HG02938 (cell line): ENCODE data around the gene NKAIN2.

Experiments
- ATAC-seq: cut with Tn5 transposase; IDR thresholded peaks from one replicate; pipeline ENCODE4 v1.9.1; 2021; ENCODE audit warnings: mild to moderate bottlenecking, moderate library complexity; ENCODE audit not compliant: unreplicated experiment

The NKAIN2 gene

DNA sequence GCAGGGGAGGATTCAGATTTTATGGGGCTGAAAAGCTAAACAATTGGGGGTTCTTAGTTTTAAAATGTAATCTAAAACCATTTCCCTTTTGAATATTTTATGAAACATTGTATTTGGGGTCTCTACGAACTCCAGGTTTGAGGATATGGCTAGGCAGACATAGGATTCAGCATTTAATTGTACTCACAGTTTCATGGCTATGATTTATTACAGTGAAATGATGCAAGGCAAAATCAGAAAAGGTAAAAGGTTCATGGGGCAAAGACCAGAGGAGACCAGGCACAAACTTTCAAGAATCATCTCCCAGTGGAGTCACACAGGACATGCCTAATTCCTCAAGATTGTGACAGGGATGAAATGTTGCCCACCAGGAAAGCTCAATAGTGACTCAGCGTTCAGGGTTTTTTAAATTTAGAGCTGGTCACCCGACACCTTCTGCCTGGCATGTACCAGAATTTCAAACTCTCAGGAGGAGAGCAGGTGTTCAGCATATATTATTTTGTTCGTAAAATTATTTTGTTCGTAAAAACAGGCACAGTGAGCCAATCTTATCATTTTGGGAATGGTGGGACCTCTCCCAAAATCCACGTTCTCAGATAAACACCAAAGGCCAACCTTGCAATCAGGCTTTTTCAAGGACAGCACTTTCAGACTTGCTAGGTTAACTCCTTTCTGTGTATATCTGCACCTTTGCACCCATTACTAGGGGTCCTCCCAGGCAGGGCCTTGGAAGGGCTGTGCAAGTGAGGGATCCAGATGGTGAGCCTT is 270.3 kb downstream of the NKAIN2 start:
- no peak for ATAC-seq

DNA sequence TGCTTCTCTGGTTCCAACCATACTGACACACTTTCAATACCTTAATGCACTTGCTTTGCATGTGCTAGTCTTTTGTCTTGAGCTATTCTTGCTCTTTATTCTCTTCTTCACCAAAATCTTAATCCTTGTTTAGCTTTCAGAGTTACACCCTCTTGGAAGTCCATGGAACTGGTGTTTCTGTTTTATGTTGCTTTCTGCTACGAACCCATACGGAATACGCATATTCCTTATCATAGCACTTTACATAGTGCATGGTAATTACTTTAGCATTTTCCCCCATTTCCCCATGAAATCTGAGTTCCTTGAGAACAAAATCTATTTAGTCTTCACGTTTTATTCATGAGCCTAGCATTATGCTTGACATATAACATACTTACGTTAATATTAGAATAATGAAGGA is 270.9 kb downstream of the NKAIN2 start:
- ATAC-seq = no peak

DNA sequence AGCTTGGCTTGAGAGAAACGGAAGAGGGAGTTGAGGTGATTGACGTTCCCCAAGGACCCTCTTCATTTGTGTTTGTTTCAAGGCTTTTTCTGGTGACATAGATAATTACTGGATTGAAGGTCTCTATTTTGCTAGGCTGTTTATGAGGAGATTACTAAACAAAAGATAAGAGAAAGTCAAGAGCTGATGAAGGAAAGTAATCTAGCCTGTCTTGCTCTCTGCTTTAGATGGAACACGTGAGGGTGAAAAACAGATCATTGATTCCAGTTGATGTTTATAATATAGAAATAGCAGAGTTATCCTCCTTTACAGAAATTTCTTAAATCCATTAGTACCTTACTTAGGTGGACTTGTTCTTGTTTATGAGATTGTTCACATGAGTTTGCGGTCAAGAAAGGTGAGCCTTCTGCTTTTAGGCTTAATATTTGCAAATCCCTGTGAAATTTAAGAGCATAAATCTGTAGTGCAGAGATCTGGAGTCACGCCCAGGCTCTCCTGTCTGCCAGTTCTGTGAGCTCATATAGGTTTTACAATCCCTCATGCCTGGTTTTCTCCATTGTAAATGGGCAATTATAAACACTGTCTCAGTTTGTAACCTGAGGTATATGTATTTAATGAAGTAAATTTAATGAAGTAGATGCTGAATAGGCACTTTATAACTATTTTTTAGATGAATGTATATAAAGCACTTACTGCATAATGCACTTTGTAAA is 272.8 kb downstream of the NKAIN2 start:
- ATAC-seq = no peak

- no peak for ATAC-seq
These were observed 274.5 kb downstream of the NKAIN2 start for GRCh38 chr6:124078169-124078568.

DNA sequence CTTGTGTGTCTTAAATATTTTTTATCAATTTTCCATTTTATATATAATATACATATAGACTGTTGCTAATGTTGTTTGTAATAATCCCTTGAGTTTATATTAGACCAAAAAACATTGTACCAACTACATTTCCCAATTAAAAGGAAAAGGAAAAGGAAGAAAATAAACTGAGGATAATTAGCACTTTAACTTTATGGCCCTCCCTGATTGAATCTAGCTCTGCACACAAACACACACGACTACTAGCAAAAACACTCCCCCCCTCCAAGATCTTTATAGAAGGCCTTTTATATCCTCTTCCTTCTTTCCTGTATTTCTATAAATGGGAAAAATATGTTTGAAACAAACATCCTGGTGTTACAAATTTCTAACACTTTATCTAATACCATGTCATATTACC is 276.8 kb downstream of the NKAIN2 start:
- no peak for ATAC-seq

DNA sequence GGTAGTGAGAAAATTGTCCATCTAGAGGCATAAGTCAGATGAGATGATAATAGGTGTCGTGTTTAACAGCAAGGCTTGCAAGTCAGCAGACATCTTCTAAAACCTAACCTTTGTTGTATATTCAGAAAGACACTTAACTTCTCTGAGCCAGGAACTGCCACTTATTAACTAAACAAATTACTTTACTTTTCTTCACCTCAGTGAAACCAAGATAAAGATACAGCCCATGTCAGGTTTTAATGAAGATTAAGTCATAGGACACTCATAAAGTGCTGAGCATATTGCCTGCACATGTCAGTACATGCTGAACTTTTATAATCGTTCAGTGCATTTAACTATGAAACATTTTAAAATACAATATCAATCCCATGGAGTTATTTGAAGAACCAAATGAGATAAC is 286.8 kb downstream of the NKAIN2 start:
- no peak for ATAC-seq

DNA sequence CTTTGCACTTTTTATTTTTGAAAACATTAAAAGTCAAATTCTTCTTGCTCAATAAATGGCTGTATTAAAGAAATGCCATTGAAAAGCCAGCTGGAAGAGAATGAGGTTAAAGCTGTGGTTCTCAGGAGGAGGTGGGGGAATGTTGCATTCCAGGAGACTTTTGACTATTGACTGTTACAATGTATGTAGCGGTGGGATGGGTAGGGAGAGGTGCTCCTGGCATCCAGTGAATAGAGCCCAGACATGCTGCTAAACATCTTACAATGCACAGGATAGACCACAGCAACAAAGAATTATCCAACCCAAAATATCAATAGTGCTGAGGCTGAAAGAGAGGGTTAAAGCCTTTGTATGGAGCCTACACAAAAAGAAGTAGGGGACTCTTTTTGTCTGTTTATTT is 295.9 kb downstream of the NKAIN2 start:
- ATAC-seq = no peak

- ATAC-seq = no peak
These were observed 306.8 kb downstream of the NKAIN2 start for GRCh38 chr6:124110514-124110913.

DNA sequence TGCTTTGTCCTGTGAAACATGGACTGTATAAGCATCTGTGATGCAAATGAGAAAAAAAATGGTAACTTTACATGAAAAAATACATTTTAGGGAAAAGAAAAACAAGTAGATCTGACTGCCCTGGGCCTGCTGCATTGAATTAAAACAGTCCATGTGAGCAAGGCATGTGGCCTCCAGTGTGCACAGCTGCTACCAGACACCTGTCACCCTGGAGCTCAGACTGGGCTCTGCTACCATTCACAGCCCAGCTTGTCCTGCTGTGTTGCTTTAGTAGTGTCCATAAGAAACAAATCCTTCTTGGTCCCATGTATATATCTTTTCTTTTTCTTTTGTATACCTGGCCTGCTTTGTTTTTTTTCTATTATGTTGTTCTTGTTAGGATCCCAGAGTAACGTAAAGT is 315.9 kb downstream of the NKAIN2 start:
- ATAC-seq = no peak

- no peak for ATAC-seq
These were observed 320.0 kb downstream of the NKAIN2 start for GRCh38 chr6:124123617-124124209.

- ATAC-seq = no peak
These were observed 327.6 kb downstream of the NKAIN2 start for GRCh38 chr6:124131259-124131658.

GRCh38 chr6:124131779-124132178 is 328.1 kb downstream of the NKAIN2 start:
- ATAC-seq = no peak

GRCh38 chr6:124132256-124132655 is 328.6 kb downstream of the NKAIN2 start:
- ATAC-seq = no peak

- ATAC-seq = no peak
These were observed 339.2 kb downstream of the NKAIN2 start for GRCh38 chr6:124142852-124143251.

GRCh38 chr6:124143435-124143834 is 339.8 kb downstream of the NKAIN2 start:
- ATAC-seq = no peak

GRCh38 chr6:124147621-124148020 is 344.0 kb downstream of the NKAIN2 start:
- no peak for ATAC-seq

- no peak for ATAC-seq
These were observed 344.7 kb downstream of the NKAIN2 start for GRCh38 chr6:124148236-124148957.

DNA sequence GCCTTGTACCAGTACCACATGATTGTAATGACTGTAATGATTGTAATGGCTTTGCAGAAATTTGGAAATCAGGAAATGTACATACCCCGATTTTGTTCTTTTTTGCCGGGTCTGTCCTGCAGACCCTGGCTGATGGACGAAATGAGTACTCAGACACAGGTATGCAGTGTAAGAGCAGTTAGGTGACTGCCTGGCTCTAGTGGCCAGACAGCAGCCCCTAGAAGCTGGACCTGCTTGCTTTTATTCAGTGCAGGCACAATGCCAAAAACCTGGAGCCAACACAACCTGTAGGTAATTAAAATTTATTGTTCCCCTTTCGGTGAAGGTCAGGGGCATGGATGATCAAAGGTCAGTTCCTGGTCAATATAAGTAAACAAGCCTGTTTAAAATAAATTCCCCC is 346.0 kb downstream of the NKAIN2 start:
- ATAC-seq = no peak

DNA sequence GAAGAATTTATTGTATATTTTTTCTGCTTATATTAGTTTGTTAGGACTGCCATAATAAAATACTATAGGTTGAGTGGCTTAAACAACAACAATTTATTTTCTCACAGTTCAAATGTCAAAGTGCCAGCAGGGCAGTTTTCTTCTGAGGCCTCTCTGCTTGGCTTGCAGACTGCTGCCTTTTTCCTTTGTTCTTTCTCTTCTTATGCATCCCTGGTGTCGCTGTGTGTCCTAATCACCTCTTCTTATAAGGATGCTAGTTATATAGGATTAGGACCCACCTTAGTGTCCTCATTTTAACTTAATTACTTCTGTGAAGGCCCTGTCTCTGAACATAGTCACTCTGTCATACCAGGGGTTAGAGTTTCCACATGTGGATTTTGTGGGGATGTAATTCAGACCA is 354.4 kb downstream of the NKAIN2 start:
- ATAC-seq = no peak

- no peak for ATAC-seq
These were observed 360.0 kb downstream of the NKAIN2 start for GRCh38 chr6:124163676-124164075.

DNA sequence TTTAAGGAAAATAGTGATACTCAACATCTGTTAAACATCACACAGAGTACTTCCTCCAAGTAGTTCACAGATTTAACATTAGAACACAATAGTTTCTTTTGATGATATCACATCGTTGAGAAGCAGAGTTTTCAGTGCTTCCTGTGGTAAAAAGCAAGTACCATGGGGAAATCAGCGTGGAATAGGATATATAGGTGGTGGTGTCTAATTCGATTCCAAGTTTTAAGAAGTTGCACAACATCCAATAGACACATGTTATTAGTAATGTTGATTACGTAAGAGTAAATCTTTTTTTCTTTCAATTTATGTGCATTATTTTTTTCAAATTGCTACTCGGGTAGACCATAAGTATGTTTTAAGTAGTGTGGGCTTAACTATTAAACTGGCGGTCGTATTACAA is 360.7 kb downstream of the NKAIN2 start:
- no peak for ATAC-seq
